ENCODE results near the gene SPACA4. TPM values are rescaled to one million over a fixed set of nuclear protein-coding genes. Genes with fewer than 3 reads are reported as not detected.

SPACA4 gene
- total and polyA plus RNA-seq, 4 experiments from 2014 or later = not detected

- H3K4me1 Mint-ChIP-seq = peaks cover 29 to 59% (median 45%) of the 10 kb centered on the region in 4 donors
- H3K4me3 Mint-ChIP-seq = no peak overlapping the region
- ChIA-PET POLR2A (ENCODE audit: partially characterized antibody) (interaction anchor here (1.0 to 4.1 kb wide), 3 partner anchors 11 to 153 kb away, joined by 3 to 76 read pairs (median 8); partner anchors contain the start of genes RPL18 and SPHK2), CTCF (ENCODE audit: partially characterized antibody) (interaction anchor here (1.2 kb wide), 1 partner anchor 153 kb away, joined by 3 read pairs; no protein-coding TSS in a partner anchor)
- no peaks in the 10 kb centered on the region for H3K27me3 ChIP-seq (ENCODE audit: insufficient read depth, low read length)
- no peaks in the 10 kb centered on the region for H3K9me3 ChIP-seq (ENCODE audit: control insufficient read depth in 1 of 2, low read length in 2 of 2)
- H3K27ac Mint-ChIP-seq = no peak overlapping the region
- H3K36me3 Mint-ChIP-seq = peaks cover 0 to under 1% of the 10 kb centered on the region in 2 donors
- intact Hi-C loops (cut with micrococcal nuclease) = no loop called here
- no peaks in the 10 kb centered on the region for H3K27me3 Mint-ChIP-seq
- no peaks in the 10 kb centered on the region for H3K36me3 ChIP-seq (ENCODE audit: insufficient read depth, low read length)
- DNase-seq = no peak
- no peak overlapping the region for H3K4me3 ChIP-seq (ENCODE audit: low read length in 2 of 2)
- H3K9me3 Mint-ChIP-seq = peaks cover 0 to 4% (median 0%) of the 10 kb centered on the region in 8 donors
- peaks cover 47% of the 10 kb centered on the region for H3K4me1 ChIP-seq (ENCODE audit: insufficient read depth, low read length)
- no peak overlapping the region for H3K27ac ChIP-seq (ENCODE audit: low read depth, low read length)
Measured at GRCh38 chr19:48642862-48643261, 36.3 kb downstream of the SPACA4 start.

GRCh38 chr19:48644355-48644754 lies 37.8 kb downstream of the SPACA4 start:
- Histone ChIP-seq H3K27ac (ENCODE audit: low read depth, low read length) (peak overlapping the region; percentile 31), H3K36me3 (ENCODE audit: insufficient read depth, low read length) (no peaks in the 10 kb centered on the region), H3K4me1 (ENCODE audit: insufficient read depth, low read length) (peaks cover 46% of the 10 kb centered on the region), H3K9me3 (ENCODE audit: control insufficient read depth in 1 of 2, low read length in 2 of 2) (no peaks in the 10 kb centered on the region), H3K27me3 (ENCODE audit: insufficient read depth, low read length) (no peaks in the 10 kb centered on the region), H3K4me3 (ENCODE audit: low read length in 2 of 2) (no peak overlapping the region)
- ChIA-PET CTCF (ENCODE audit: partially characterized antibody) (interaction anchor here (1.7 to 2.6 kb wide), 4 partner anchors 7 to 31 kb away, joined by 4 to 34 read pairs (median 12); partner anchors contain the start of genes DBP, RPL18 and SPHK2), POLR2A (ENCODE audit: partially characterized antibody) (interaction anchor here (1.0 to 4.1 kb wide), 12 partner anchors 7 to 348 kb away, joined by 3 to 76 read pairs (median 12); partner anchors contain the start of genes DBP, PPP1R15A, RPL18 and SPHK2)
- Mint-ChIP-seq H3K4me1 (peaks cover 22 to 56% (median 41%) of the 10 kb centered on the region in 4 donors), H3K27ac (peak overlapping the region in 4 of 7 donors; percentile 70 to 97 (median 84)), H3K4me3 (peak overlapping the region in 4 of 8 donors; percentile 12 to 96 (median 54)), H3K9me3 (peaks cover 0 to 1% (median 0%) of the 10 kb centered on the region in 8 donors), H3K36me3 (no peaks in the 10 kb centered on the region), H3K27me3 (no peaks in the 10 kb centered on the region)
- DNase-seq = peak in 1 of 5 donors; percentile 32
- intact Hi-C loops (cut with micrococcal nuclease) = no loop called here

- Mint-ChIP-seq H3K36me3 (no peaks in the 10 kb centered on the region), H3K27ac (peak overlapping the region; percentile 83 to 97 (median 93)), H3K27me3 (no peaks in the 10 kb centered on the region), H3K4me3 (peak overlapping the region; percentile 86 to 98 (median 93)), H3K4me1 (peaks cover 23 to 57% (median 41%) of the 10 kb centered on the region in 4 donors), H3K9me3 (peaks cover 0 to 1% (median 0%) of the 10 kb centered on the region in 8 donors)
- H3K4me1 ChIP-seq (ENCODE audit: insufficient read depth, low read length) = peaks cover 46% of the 10 kb centered on the region
- ChIA-PET POLR2A (ENCODE audit: partially characterized antibody) (interaction anchor here (0.8 to 4.1 kb wide), 26 partner anchors 8 to 1205 kb away, joined by 3 to 76 read pairs (median 7); partner anchors contain the start of genes DBP, FTL, PPP1R15A and RPL18), CTCF (ENCODE audit: partially characterized antibody) (interaction anchor here (0.6 to 2.6 kb wide), 19 partner anchors 8 to 326 kb away, joined by 3 to 34 read pairs (median 7); partner anchors contain the start of genes DBP, HSD17B14, RPL18 and SPHK2)
- peak overlapping the region; percentile 85 to 87 for H3K4me3 ChIP-seq (ENCODE audit: low read length in 2 of 2)
- peak; percentile 75 to 85 (median 76) for DNase-seq
- intact Hi-C loops (cut with micrococcal nuclease) = loop anchor here (5.0 kb wide), 1 partner anchor 322 kb away; the partner anchor contains the start of gene FTL
- no peaks in the 10 kb centered on the region for H3K9me3 ChIP-seq (ENCODE audit: control insufficient read depth in 1 of 2, low read length in 2 of 2)
- H3K36me3 ChIP-seq (ENCODE audit: insufficient read depth, low read length) = no peaks in the 10 kb centered on the region
- H3K27me3 ChIP-seq (ENCODE audit: insufficient read depth, low read length) = no peaks in the 10 kb centered on the region
- H3K27ac ChIP-seq (ENCODE audit: low read depth, low read length) = peak overlapping the region; percentile 77
Measured at GRCh38 chr19:48644839-48645619, 38.5 kb downstream of the SPACA4 start.

- H3K36me3 Mint-ChIP-seq = no peaks in the 10 kb centered on the region
- Histone ChIP-seq H3K9me3 (ENCODE audit: control insufficient read depth in 1 of 2, low read length in 2 of 2) (no peaks in the 10 kb centered on the region), H3K4me3 (ENCODE audit: low read length in 2 of 2) (peak overlapping the region; percentile 85 to 87), H3K27ac (ENCODE audit: low read depth, low read length) (peak overlapping the region; percentile 77), H3K4me1 (ENCODE audit: insufficient read depth, low read length) (peaks cover 46% of the 10 kb centered on the region), H3K27me3 (ENCODE audit: insufficient read depth, low read length) (no peaks in the 10 kb centered on the region), H3K36me3 (ENCODE audit: insufficient read depth, low read length) (no peaks in the 10 kb centered on the region)
- no peak for DNase-seq
- peak overlapping the region; percentile 83 to 97 (median 96) for H3K27ac Mint-ChIP-seq
- POLR2A ChIA-PET (ENCODE audit: partially characterized antibody) = interaction anchor here (0.8 to 4.1 kb wide), 29 partner anchors 9 to 1205 kb away, joined by 3 to 76 read pairs (median 4); partner anchors contain the start of genes DBP, FAM83E, FTL and PPP1R15A
- intact Hi-C loops (cut with micrococcal nuclease) = loop anchor here (5.0 kb wide), 1 partner anchor 322 kb away; the partner anchor contains the start of gene FTL
- H3K9me3 Mint-ChIP-seq = peaks cover 0 to 1% (median 0%) of the 10 kb centered on the region in 8 donors
- peak overlapping the region; percentile 86 to 98 (median 93) for H3K4me3 Mint-ChIP-seq
- peaks cover 23 to 55% (median 40%) of the 10 kb centered on the region in 4 donors for H3K4me1 Mint-ChIP-seq
- H3K27me3 Mint-ChIP-seq = no peaks in the 10 kb centered on the region
- CTCF ChIA-PET (ENCODE audit: partially characterized antibody) = interaction anchor here (0.6 to 2.6 kb wide), 23 partner anchors 9 to 347 kb away, joined by 3 to 34 read pairs (median 6); partner anchors contain the start of genes DBP, GYS1, HSD17B14 and RPL18
Measured at GRCh38 chr19:48645620-48646000, 39.1 kb downstream of the SPACA4 start.

- peaks cover 23 to 55% (median 41%) of the 10 kb centered on the region in 4 donors for H3K4me1 Mint-ChIP-seq
- POLR2A ChIA-PET (ENCODE audit: partially characterized antibody) = interaction anchor here (0.8 to 4.1 kb wide), 29 partner anchors 9 to 1204 kb away, joined by 3 to 76 read pairs (median 4); partner anchors contain the start of genes DBP, FAM83E, FTL and PPP1R15A
- intact Hi-C loops (cut with micrococcal nuclease) = loop anchor here (1.0 to 5.0 kb wide), 11 partner anchors 8 to 321 kb away; partner anchors contain the start of genes FTL, RPL18 and SPHK2
- H3K4me3 Mint-ChIP-seq = peak within 1 kb of the TSS; percentile 86 to 98 (median 93)
- H3K27ac ChIP-seq (ENCODE audit: low read depth, low read length) = peak within 1 kb of the TSS; percentile 77
- H3K27me3 ChIP-seq (ENCODE audit: insufficient read depth, low read length) = no peaks in the 10 kb centered on the region
- peaks cover 0 to 1% (median 0%) of the 10 kb centered on the region in 8 donors for H3K9me3 Mint-ChIP-seq
- CTCF ChIA-PET (ENCODE audit: partially characterized antibody) = interaction anchor here (0.6 to 2.6 kb wide), 22 partner anchors 9 to 347 kb away, joined by 3 to 34 read pairs (median 6); partner anchors contain the start of genes DBP, GYS1, HSD17B14 and RPL18
- H3K27me3 Mint-ChIP-seq = no peaks in the 10 kb centered on the region
- H3K9me3 ChIP-seq (ENCODE audit: control insufficient read depth in 1 of 2, low read length in 2 of 2) = no peaks in the 10 kb centered on the region
- H3K36me3 Mint-ChIP-seq = no peaks in the 10 kb centered on the region
- H3K4me3 ChIP-seq (ENCODE audit: low read length in 2 of 2) = peak within 1 kb of the TSS; percentile 85 to 87
- H3K4me1 ChIP-seq (ENCODE audit: insufficient read depth, low read length) = peaks cover 46% of the 10 kb centered on the region
- H3K27ac Mint-ChIP-seq = peak within 1 kb of the TSS; percentile 83 to 97 (median 96)
- no peaks in the 10 kb centered on the region for H3K36me3 ChIP-seq (ENCODE audit: insufficient read depth, low read length)
- peak; percentile 91 to 96 (median 94) for DNase-seq
Measured at GRCh38 chr19:48646001-48646721, 39.6 kb downstream of the SPACA4 start, which contains the start of gene CA11. Gene CA11, minus strand, starts transcription at chr19:48646187. Its CDS starts 555 bp downstream, at chr19:48645632.

- no peaks in the 10 kb centered on the region for H3K9me3 ChIP-seq (ENCODE audit: control insufficient read depth in 1 of 2, low read length in 2 of 2)
- H3K36me3 Mint-ChIP-seq = no peaks in the 10 kb centered on the region
- ChIA-PET CTCF (ENCODE audit: partially characterized antibody) (interaction anchor here (1.3 to 2.6 kb wide), 9 partner anchors 10 to 346 kb away, joined by 4 to 34 read pairs (median 10); partner anchors contain the start of genes DBP, GYS1, HSD17B14 and RUVBL2), POLR2A (ENCODE audit: partially characterized antibody) (interaction anchor here (1.0 to 4.1 kb wide), 17 partner anchors 10 to 319 kb away, joined by 3 to 76 read pairs (median 10); partner anchors contain the start of genes DBP, FAM83E, FTL and PPP1R15A)
- peaks cover 46% of the 10 kb centered on the region for H3K4me1 ChIP-seq (ENCODE audit: insufficient read depth, low read length)
- H3K4me1 Mint-ChIP-seq = peaks cover 23 to 55% (median 39%) of the 10 kb centered on the region in 4 donors
- DNase-seq = no peak
- peaks cover 0 to 1% (median 0%) of the 10 kb centered on the region in 8 donors for H3K9me3 Mint-ChIP-seq
- no peaks in the 10 kb centered on the region for H3K27me3 ChIP-seq (ENCODE audit: insufficient read depth, low read length)
- no peaks in the 10 kb centered on the region for H3K36me3 ChIP-seq (ENCODE audit: insufficient read depth, low read length)
- peak overlapping the region; percentile 77 for H3K27ac ChIP-seq (ENCODE audit: low read depth, low read length)
- intact Hi-C loops (cut with micrococcal nuclease) = loop anchor here (1.0 to 5.0 kb wide), 11 partner anchors 8 to 321 kb away; partner anchors contain the start of genes FTL, RPL18 and SPHK2
- no peaks in the 10 kb centered on the region for H3K27me3 Mint-ChIP-seq
- H3K27ac Mint-ChIP-seq = peak overlapping the region; percentile 66 to 95 (median 83)
- H3K4me3 ChIP-seq (ENCODE audit: low read length in 2 of 2) = peak overlapping the region in 1 of 2 donors; percentile 87
- peak overlapping the region; percentile 11 to 71 (median 48) for H3K4me3 Mint-ChIP-seq
Measured at GRCh38 chr19:48646722-48647216, 40.2 kb downstream of the SPACA4 start.

Measured in CD4-positive, alpha-beta memory T cell (primary cell).